Trophoblast cell (in vitro differentiated cells and primary cell): ENCODE data around the gene SYT2.

ENCODE experiments used
- DNase-seq, 2 donors: peaks; one replicate each; pipeline ENCODE4 v3.0.0-alpha.2; 2016
- H2AFZ ChIP-seq: 2 replicates; pipeline ENCODE4 v1.6.1; 2013; ENCODE audit warnings: low read length, moderate library complexity, mild to moderate bottlenecking; ENCODE audit not compliant: insufficient read depth, poor library complexity
- H2AK5ac ChIP-seq: 2 replicates; pipeline ENCODE4 v1.6.1; 2013; ENCODE audit warnings: mild to moderate bottlenecking, low read length
- H2BK120ac ChIP-seq: 2 replicates; pipeline ENCODE4 v1.6.1; 2013; ENCODE audit warnings: low read length, mild to moderate bottlenecking, moderate library complexity; ENCODE audit not compliant: insufficient read depth, poor library complexity
- H2BK12ac ChIP-seq: 2 replicates; pipeline ENCODE4 v1.6.1; 2013; ENCODE audit warnings: mild to moderate bottlenecking, low read length, moderate library complexity
- H2BK5ac ChIP-seq: 2 replicates; pipeline ENCODE4 v1.6.1; 2013; ENCODE audit warnings: low read length, low read depth, moderate library complexity, mild to moderate bottlenecking; ENCODE audit not compliant: poor library complexity
- H3K14ac ChIP-seq: 2 replicates; pipeline ENCODE4 v1.6.1; 2013; ENCODE audit warnings: mild to moderate bottlenecking, low read length
- H3K18ac ChIP-seq: 2 replicates; pipeline ENCODE4 v1.6.1; 2013; ENCODE audit warnings: mild to moderate bottlenecking, low read length
- H3K23ac ChIP-seq: 2 replicates; pipeline ENCODE4 v1.6.1; 2013; ENCODE audit warnings: low read length
- H3K27ac ChIP-seq: 2 replicates; pipeline ENCODE4 v1.5.1; 2013; ENCODE audit warnings: low read depth, mild to moderate bottlenecking, inconsistent platforms, low read length, moderate library complexity
- H3K27me3 ChIP-seq: 2 replicates; pipeline ENCODE4 v1.6.1; 2013; ENCODE audit warnings: inconsistent platforms, mild to moderate bottlenecking, low read length, moderate library complexity; ENCODE audit not compliant: insufficient read depth
- H3K36me3 ChIP-seq, 2 experiments: 1 replicate in 1 of 2; 2 replicates in 1 of 2; pipeline ENCODE4 v1.6.1; 2013; ENCODE audit warnings: low read length in 2 of 2, mild to moderate bottlenecking in 2 of 2, moderate library complexity in 1 of 2; ENCODE audit not compliant: insufficient read depth in 2 of 2, control insufficient read depth in 1 of 2
- H3K4ac ChIP-seq: 2 replicates; pipeline ENCODE4 v1.6.1; 2013; ENCODE audit warnings: low read depth, mild to moderate bottlenecking, low read length, moderate library complexity
- H3K4me1 ChIP-seq, 2 experiments: 1 replicate in 1 of 2; 2 replicates in 1 of 2; pipeline ENCODE4 v1.6.1; 2013; ENCODE audit warnings: low read length in 2 of 2, mild to moderate bottlenecking in 2 of 2, moderate library complexity in 1 of 2; ENCODE audit not compliant: insufficient read depth in 2 of 2, control insufficient read depth in 1 of 2
- H3K4me2 ChIP-seq: 2 replicates; pipeline ENCODE4 v1.6.1; 2013; ENCODE audit warnings: inconsistent platforms, mild to moderate bottlenecking, low read length, moderate library complexity
- H3K4me3 ChIP-seq: 2 replicates; pipeline ENCODE4 v1.5.1; 2013; ENCODE audit warnings: mild to moderate bottlenecking, low read depth, low read length, inconsistent platforms
- H3K79me1 ChIP-seq: one replicate; pipeline ENCODE4 v1.6.1; 2013; ENCODE audit warnings: low read length
- H3K79me2 ChIP-seq: 2 replicates; pipeline ENCODE4 v1.6.1; 2013; ENCODE audit warnings: low read length, mild to moderate bottlenecking; ENCODE audit not compliant: control insufficient read depth, insufficient read depth, poor library complexity
- H3K9ac ChIP-seq: 2 replicates; pipeline ENCODE4 v1.6.1; 2013; ENCODE audit warnings: mild to moderate bottlenecking, low read length
- H3K9me3 ChIP-seq: 2 replicates; pipeline ENCODE4 v1.6.1; 2013; ENCODE audit warnings: low read depth, mild to moderate bottlenecking, control low read depth, inconsistent platforms, low read length; ENCODE audit not compliant: insufficient read depth
- H4K12ac ChIP-seq: 2 replicates; pipeline ENCODE4 v1.6.1; 2013; ENCODE audit warnings: low read depth, mild to moderate bottlenecking, low read length, moderate library complexity
- H4K8ac ChIP-seq: 2 replicates; pipeline ENCODE4 v1.6.1; 2013; ENCODE audit warnings: low read depth, mild to moderate bottlenecking, low read length, moderate library complexity
- H4K91ac ChIP-seq: one replicate; pipeline ENCODE4 v1.6.1; 2013; ENCODE audit warnings: low read depth, mild to moderate bottlenecking, low read length, moderate library complexity
- WGBS: extraction: QIAGEN DNeasy Blood & Tissue Kit; methylation state at CpG from one replicate; pipeline ENCODE4 v1.1.7; 2013; ENCODE audit warnings: missing lambda C conversion rate; ENCODE audit not compliant: insufficient read length, insufficient coverage; ENCODE audit errors: extremely low coverage; 5-methylcytosine and 5-hydroxymethylcytosine counted together

The SYT2 gene

DNA sequence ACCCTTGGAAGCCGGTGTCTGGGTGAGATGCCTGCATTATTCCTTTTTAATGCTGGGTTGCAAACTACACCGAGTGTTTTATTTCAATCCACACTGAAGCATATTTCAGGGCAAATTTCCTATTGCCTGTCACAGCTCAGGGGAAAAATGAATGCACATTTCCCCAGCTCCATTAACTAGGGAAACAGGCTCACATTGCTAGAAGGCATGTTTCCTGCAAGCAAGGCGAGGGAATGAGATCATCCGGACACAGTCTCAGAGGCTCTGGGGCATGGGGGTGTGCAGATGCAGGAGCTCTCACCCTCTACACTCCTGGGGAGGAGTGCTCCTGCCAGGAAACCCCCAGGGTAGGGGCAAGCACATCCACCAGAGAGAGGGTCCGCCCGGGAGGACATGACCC is 24.6 kb downstream of the SYT2 start:
- H3K36me3 ChIP-seq, result no peaks in the 10 kb centered on the region
- H3K14ac ChIP-seq, result no peak overlapping the region
- no peak overlapping the region for H4K8ac ChIP-seq
- no peaks in the 10 kb centered on the region for H3K27me3 ChIP-seq
- peaks cover 2% of the 10 kb centered on the region in 2 experiments for H3K4me1 ChIP-seq
- no peaks in the 10 kb centered on the region for H3K79me1 ChIP-seq
- H3K23ac ChIP-seq, result no peak overlapping the region
- no peak overlapping the region for H2BK5ac ChIP-seq
- H3K9ac ChIP-seq, result no peak overlapping the region
- no peaks in the 10 kb centered on the region for H3K9me3 ChIP-seq
- no peak overlapping the region for H3K4me3 ChIP-seq
- H3K27ac ChIP-seq, result no peak overlapping the region
- H2BK12ac ChIP-seq, result no peak overlapping the region
- H3K4me2 ChIP-seq, result no peak overlapping the region
- H3K79me2 ChIP-seq, result no peaks in the 10 kb centered on the region
- no peak overlapping the region for H2AK5ac ChIP-seq
- no peak overlapping the region for H3K18ac ChIP-seq
- no CpG with 5 or more reads among the region's 6 CpGs for WGBS
- H4K91ac ChIP-seq, result no peak overlapping the region
- H2AFZ ChIP-seq, result no peak overlapping the region
- H3K4ac ChIP-seq, result no peak overlapping the region
- H2BK120ac ChIP-seq, result no peak overlapping the region
- H4K12ac ChIP-seq, result no peak overlapping the region
- peak; percentile 33 to 67 for DNase-seq

DNA sequence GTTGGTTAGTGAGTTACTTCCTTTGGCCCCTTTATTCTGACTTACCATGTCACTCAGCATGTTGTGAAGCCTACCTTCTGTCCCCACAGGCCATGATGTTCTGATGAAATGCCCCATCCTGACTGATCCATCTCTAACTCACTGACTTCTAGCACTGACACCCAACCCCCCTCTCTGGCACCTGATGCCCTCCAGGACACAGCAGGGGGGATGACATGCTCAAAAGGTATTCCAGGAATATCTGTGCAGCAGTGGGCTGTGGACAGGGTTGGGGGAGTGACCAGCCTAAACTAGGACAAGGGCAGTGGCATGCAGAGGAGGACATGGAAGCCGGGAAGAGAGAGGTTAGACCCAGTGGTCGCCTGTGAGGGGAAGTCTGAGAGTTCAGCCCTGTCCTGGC is 25.5 kb downstream of the SYT2 start:
- no peak overlapping the region for H3K18ac ChIP-seq
- H4K91ac ChIP-seq, result no peak overlapping the region
- no peak overlapping the region for H4K12ac ChIP-seq

DNA sequence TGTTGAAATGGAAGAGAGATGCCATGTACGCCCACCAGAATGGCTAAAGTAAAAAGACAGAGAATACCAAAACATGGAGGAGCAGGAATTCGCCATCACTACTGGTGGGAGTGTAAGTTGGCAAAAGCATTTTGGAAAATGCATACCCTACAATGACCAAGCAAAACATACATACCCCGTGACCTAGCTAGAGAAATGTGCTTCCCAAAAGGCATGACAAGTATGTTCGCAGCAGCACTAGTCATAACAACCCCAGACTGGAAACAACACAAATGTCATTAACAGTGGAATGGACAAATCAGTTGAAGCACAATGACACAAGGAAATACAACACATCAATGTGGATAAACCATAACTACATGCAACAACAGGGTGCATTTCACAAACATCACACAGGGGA is 27.2 kb downstream of the SYT2 start:
- Histone ChIP-seq H3K18ac (no peak overlapping the region), H2BK120ac (no peak overlapping the region), H3K4me2 (no peak overlapping the region), H4K91ac (no peak overlapping the region), H2BK5ac (no peak overlapping the region), H3K14ac (no peak overlapping the region), H3K79me1 (no peaks in the 10 kb centered on the region), H3K9ac (no peak overlapping the region), H3K9me3 (no peaks in the 10 kb centered on the region), H2AFZ (no peak overlapping the region), H3K4me3 (no peak overlapping the region), H4K8ac (no peak overlapping the region), H3K27me3 (no peaks in the 10 kb centered on the region), H3K27ac (no peak overlapping the region), H3K36me3 (no peaks in the 10 kb centered on the region), H4K12ac (no peak overlapping the region), H3K4me1 (peaks cover 2% of the 10 kb centered on the region in 2 experiments), H3K79me2 (no peaks in the 10 kb centered on the region), H3K4ac (no peak overlapping the region), H2AK5ac (no peak overlapping the region), H3K23ac (no peak overlapping the region), H2BK12ac (no peak overlapping the region)
- DNase-seq, result peak in 1 of 2 donors; percentile 60
- WGBS, result no CpG with 5 or more reads among the region's 4 CpGs

More for the DNA sequence above, 25.5 kb downstream of the SYT2 start:
- Histone ChIP-seq H3K4me3 (no peak overlapping the region), H3K4me1 (peaks cover 2% of the 10 kb centered on the region in 2 experiments), H3K79me2 (no peaks in the 10 kb centered on the region), H2AFZ (no peak overlapping the region), H3K27ac (no peak overlapping the region), H2AK5ac (no peak overlapping the region), H2BK5ac (no peak overlapping the region), H3K4me2 (no peak overlapping the region), H3K9ac (no peak overlapping the region), H3K9me3 (no peaks in the 10 kb centered on the region), H3K4ac (no peak overlapping the region), H4K8ac (no peak overlapping the region), H3K79me1 (no peaks in the 10 kb centered on the region), H3K36me3 (no peaks in the 10 kb centered on the region), H3K23ac (peak overlapping the region; percentile 66), H3K14ac (no peak overlapping the region), H2BK120ac (no peak overlapping the region), H3K27me3 (no peaks in the 10 kb centered on the region), H2BK12ac (no peak overlapping the region)
- peak; percentile 63 to 76 for DNase-seq
- no CpG with 5 or more reads among the region's 2 CpGs for WGBS

DNA sequence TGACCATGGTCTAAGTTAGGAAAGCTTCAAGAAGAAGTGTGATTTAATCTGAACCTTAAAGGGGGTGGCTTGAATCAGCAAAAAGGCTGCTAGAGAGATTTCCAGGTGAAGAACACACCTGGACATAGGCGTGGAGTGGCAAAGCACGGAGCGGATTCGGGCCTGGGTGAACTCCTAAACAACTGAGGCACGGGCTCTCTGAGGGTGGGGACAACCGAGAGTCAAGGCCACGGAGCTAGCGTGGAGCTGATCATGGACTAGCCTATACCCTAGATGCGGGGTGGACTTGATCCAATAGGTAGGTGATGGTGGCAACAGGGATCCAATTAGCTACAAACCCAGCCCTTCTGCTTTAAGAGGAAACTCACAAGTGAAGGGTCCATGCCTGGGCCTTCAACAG is 27.8 kb downstream of the SYT2 start:
- peaks cover 2% of the 10 kb centered on the region in 2 experiments for H3K4me1 ChIP-seq
- no peak overlapping the region for H3K27ac ChIP-seq
- H3K23ac ChIP-seq, result no peak overlapping the region
- no peaks in the 10 kb centered on the region for H3K9me3 ChIP-seq
- no peak overlapping the region for H3K4me3 ChIP-seq
- no peak overlapping the region for H2AK5ac ChIP-seq
- no peak overlapping the region for H4K91ac ChIP-seq
- H2BK5ac ChIP-seq, result no peak overlapping the region
- H3K14ac ChIP-seq, result no peak overlapping the region
- no peak for DNase-seq
- H3K27me3 ChIP-seq, result no peaks in the 10 kb centered on the region
- no peak overlapping the region for H4K8ac ChIP-seq
- H3K4ac ChIP-seq, result no peak overlapping the region
- H3K36me3 ChIP-seq, result no peaks in the 10 kb centered on the region
- no peak overlapping the region for H3K4me2 ChIP-seq
- H3K79me2 ChIP-seq, result no peaks in the 10 kb centered on the region
- no peak overlapping the region for H4K12ac ChIP-seq
- no peak overlapping the region for H2BK120ac ChIP-seq
- H3K79me1 ChIP-seq, result no peaks in the 10 kb centered on the region
- no peak overlapping the region for H2BK12ac ChIP-seq
- H2AFZ ChIP-seq, result no peak overlapping the region
- no CpG with 5 or more reads among the region's 9 CpGs for WGBS
- no peak overlapping the region for H3K9ac ChIP-seq
- no peak overlapping the region for H3K18ac ChIP-seq
